Central memory CD8-positive, alpha-beta T cell (primary cell): Measurements from ENCODE around the gene TEX19.

Experiments
- ATAC-seq: fragments of 150-1000 bp; cut with Tn5 transposase; replicated peaks from 2 replicates; pipeline ENCODE4 v1.10.0; 2022; ENCODE audit warnings: mild to moderate bottlenecking, moderate FRiP score, moderate number of reproducible peaks; ENCODE audit not compliant: poor library complexity, severe bottlenecking; ENCODE audit errors: extremely low read depth
- DNase-seq, 2 donors: peaks; one replicate each; pipeline ENCODE4 v3.0.0; 2021; ENCODE audit warnings: low spot score in 2 of 2
- H3K27ac Mint-ChIP-seq: one replicate; pipeline ENCODE4 v1.8.0; 2022; ENCODE audit warnings: low read depth, mild to moderate bottlenecking, moderate library complexity, mixed read lengths
- H3K27me3 Mint-ChIP-seq: one replicate; pipeline ENCODE4 v1.8.0; 2022; ENCODE audit warnings: mixed read lengths
- H3K36me3 Mint-ChIP-seq: one replicate; pipeline ENCODE4 v1.8.0; 2022; ENCODE audit warnings: mild to moderate bottlenecking, moderate library complexity, mixed read lengths; ENCODE audit not compliant: insufficient read depth
- H3K4me1 Mint-ChIP-seq: one replicate; pipeline ENCODE4 v1.8.0; 2022; ENCODE audit warnings: mixed read lengths
- H3K4me3 Mint-ChIP-seq: one replicate; pipeline ENCODE4 v1.8.0; 2022; ENCODE audit warnings: mild to moderate bottlenecking, moderate library complexity, mixed read lengths
- H3K9me3 Mint-ChIP-seq: one replicate; pipeline ENCODE4 v1.8.0; 2022; ENCODE audit warnings: mixed read lengths

TEX19 gene

GRCh38 chr17:82384051-82384729 is 25.1 kb downstream of the TEX19 start:
- H3K36me3 Mint-ChIP-seq: peaks cover 1% of the 10 kb centered on the region
- DNase-seq (no peak), ATAC-seq (no peak)
- H3K27me3 Mint-ChIP-seq: peaks cover 25% of the 10 kb centered on the region
- H3K4me1 Mint-ChIP-seq: peaks cover 12% of the 10 kb centered on the region
- H3K9me3 Mint-ChIP-seq: no peaks in the 10 kb centered on the region
- H3K27ac Mint-ChIP-seq: no peak overlapping the region
- H3K4me3 Mint-ChIP-seq: no peak overlapping the region

- ATAC-seq (no peak), DNase-seq (no peak)
- no peak overlapping the region for H3K4me3 Mint-ChIP-seq
- peaks cover 1% of the 10 kb centered on the region for H3K36me3 Mint-ChIP-seq
- H3K27ac Mint-ChIP-seq: no peak overlapping the region
- peaks cover 18% of the 10 kb centered on the region for H3K27me3 Mint-ChIP-seq
- H3K9me3 Mint-ChIP-seq: no peaks in the 10 kb centered on the region
- H3K4me1 Mint-ChIP-seq: peaks cover 10% of the 10 kb centered on the region
These were observed 25.9 kb downstream of the TEX19 start for GRCh38 chr17:82384730-82385481.

GRCh38 chr17:82385559-82386254 is 26.7 kb downstream of the TEX19 start:
- Mint-ChIP-seq H3K27me3 (peaks cover 10% of the 10 kb centered on the region), H3K36me3 (peaks cover 1% of the 10 kb centered on the region), H3K4me3 (no peak overlapping the region), H3K27ac (no peak overlapping the region), H3K4me1 (peaks cover 6% of the 10 kb centered on the region), H3K9me3 (no peaks in the 10 kb centered on the region)
- DNase-seq (no peak), ATAC-seq (no peak)

GRCh38 chr17:82386255-82386831 is 27.3 kb downstream of the TEX19 start:
- Mint-ChIP-seq H3K27ac (no peak overlapping the region), H3K4me1 (peaks cover 2% of the 10 kb centered on the region), H3K4me3 (no peak overlapping the region), H3K27me3 (peaks cover 4% of the 10 kb centered on the region), H3K36me3 (peaks cover 1% of the 10 kb centered on the region), H3K9me3 (no peaks in the 10 kb centered on the region)
- DNase-seq (no peak), ATAC-seq (no peak)

GRCh38 chr17:82386881-82387704 is 28.0 kb downstream of the TEX19 start:
- Mint-ChIP-seq H3K27ac (no peak overlapping the region), H3K36me3 (peaks cover 1% of the 10 kb centered on the region), H3K4me3 (no peak overlapping the region), H3K27me3 (no peaks in the 10 kb centered on the region), H3K4me1 (no peaks in the 10 kb centered on the region), H3K9me3 (no peaks in the 10 kb centered on the region)
- DNase-seq (no peak), ATAC-seq (no peak)

- Mint-ChIP-seq H3K36me3 (peaks cover 1% of the 10 kb centered on the region), H3K9me3 (no peaks in the 10 kb centered on the region), H3K27me3 (no peaks in the 10 kb centered on the region), H3K4me3 (no peak overlapping the region), H3K27ac (no peak overlapping the region), H3K4me1 (no peaks in the 10 kb centered on the region)
- DNase-seq (no peak), ATAC-seq (no peak)
These were observed 28.7 kb downstream of the TEX19 start for GRCh38 chr17:82387705-82388106.

GRCh38 chr17:82388223-82388921 is 29.3 kb downstream of the TEX19 start:
- DNase-seq (no peak), ATAC-seq (no peak)
- H3K4me3 Mint-ChIP-seq: no peak overlapping the region
- no peak overlapping the region for H3K27ac Mint-ChIP-seq
- H3K27me3 Mint-ChIP-seq: no peaks in the 10 kb centered on the region
- no peaks in the 10 kb centered on the region for H3K36me3 Mint-ChIP-seq
- H3K4me1 Mint-ChIP-seq: no peaks in the 10 kb centered on the region
- H3K9me3 Mint-ChIP-seq: no peaks in the 10 kb centered on the region

GRCh38 chr17:82388922-82389283 is 29.9 kb downstream of the TEX19 start:
- no peak for ATAC-seq
- no peak overlapping the region for H3K27ac Mint-ChIP-seq
- no peaks in the 10 kb centered on the region for H3K9me3 Mint-ChIP-seq
- no peaks in the 10 kb centered on the region for H3K27me3 Mint-ChIP-seq
- no peak overlapping the region for H3K4me3 Mint-ChIP-seq
- no peak for DNase-seq
- H3K36me3 Mint-ChIP-seq: no peaks in the 10 kb centered on the region
- H3K4me1 Mint-ChIP-seq: no peaks in the 10 kb centered on the region

GRCh38 chr17:82389379-82389778 is 30.3 kb downstream of the TEX19 start:
- ATAC-seq (no peak), DNase-seq (no peak)
- H3K4me3 Mint-ChIP-seq: no peak overlapping the region
- H3K27me3 Mint-ChIP-seq: no peaks in the 10 kb centered on the region
- H3K9me3 Mint-ChIP-seq: no peaks in the 10 kb centered on the region
- no peak overlapping the region for H3K27ac Mint-ChIP-seq
- no peaks in the 10 kb centered on the region for H3K36me3 Mint-ChIP-seq
- H3K4me1 Mint-ChIP-seq: no peaks in the 10 kb centered on the region

GRCh38 chr17:82390015-82390859 is 31.2 kb downstream of the TEX19 start:
- Mint-ChIP-seq H3K36me3 (peaks cover 5% of the 10 kb centered on the region), H3K9me3 (no peaks in the 10 kb centered on the region), H3K27me3 (no peaks in the 10 kb centered on the region), H3K4me1 (no peaks in the 10 kb centered on the region), H3K4me3 (no peak overlapping the region), H3K27ac (no peak overlapping the region)
- no peak for ATAC-seq
- DNase-seq: no peak

- Mint-ChIP-seq H3K36me3 (peaks cover 5% of the 10 kb centered on the region), H3K27ac (no peak overlapping the region), H3K9me3 (no peaks in the 10 kb centered on the region), H3K4me1 (no peaks in the 10 kb centered on the region), H3K27me3 (no peaks in the 10 kb centered on the region), H3K4me3 (no peak overlapping the region)
- DNase-seq: no peak
- no peak for ATAC-seq
These were observed 31.9 kb downstream of the TEX19 start for GRCh38 chr17:82390860-82391435.
